Kidney epithelial cell (primary cell): ENCODE results near the gene SPTBN1. TPM values are rescaled to one million over a fixed set of nuclear protein-coding genes. Genes with fewer than 3 reads are reported as not detected.

Experiments
- DNase-seq: peaks from one replicate; pipeline ENCODE4 v3.0.0-alpha.2; 2010; ENCODE audit warnings: low read depth
- H3K27me3 ChIP-seq: 2 replicates; pipeline ENCODE4 v1.6.0; 2011; ENCODE audit warnings: low read length; ENCODE audit not compliant: control insufficient read depth, insufficient read depth
- H3K36me3 ChIP-seq: 2 replicates; pipeline ENCODE4 v1.5.1; 2011; ENCODE audit warnings: low read length; ENCODE audit not compliant: control insufficient read depth, insufficient read depth
- H3K4me3 ChIP-seq: 2 replicates; pipeline ENCODE4 v1.5.1; 2011; ENCODE audit warnings: low read depth, mild to moderate bottlenecking, control low read depth, low read length
- CTCF ChIP-seq: IDR thresholded peaks from 2 replicates; pipeline ENCODE4 v1.5.1; 2011; ENCODE audit warnings: mild to moderate bottlenecking, moderate library complexity, low read length, control low read depth, inconsistent platforms; ENCODE audit not compliant: insufficient read depth, poor library complexity, severe bottlenecking
- total RNA-seq: library from RNA; depleted of rRNA; stranded (reverse); fragments of >200 nt; gene quantifications from 2 replicates; pipeline ENCODE4 v1.2.3, GENCODE V29; 2015

SPTBN1 gene
- total RNA-seq, 1 donor from 2014 or later: 492 TPM

DNA sequence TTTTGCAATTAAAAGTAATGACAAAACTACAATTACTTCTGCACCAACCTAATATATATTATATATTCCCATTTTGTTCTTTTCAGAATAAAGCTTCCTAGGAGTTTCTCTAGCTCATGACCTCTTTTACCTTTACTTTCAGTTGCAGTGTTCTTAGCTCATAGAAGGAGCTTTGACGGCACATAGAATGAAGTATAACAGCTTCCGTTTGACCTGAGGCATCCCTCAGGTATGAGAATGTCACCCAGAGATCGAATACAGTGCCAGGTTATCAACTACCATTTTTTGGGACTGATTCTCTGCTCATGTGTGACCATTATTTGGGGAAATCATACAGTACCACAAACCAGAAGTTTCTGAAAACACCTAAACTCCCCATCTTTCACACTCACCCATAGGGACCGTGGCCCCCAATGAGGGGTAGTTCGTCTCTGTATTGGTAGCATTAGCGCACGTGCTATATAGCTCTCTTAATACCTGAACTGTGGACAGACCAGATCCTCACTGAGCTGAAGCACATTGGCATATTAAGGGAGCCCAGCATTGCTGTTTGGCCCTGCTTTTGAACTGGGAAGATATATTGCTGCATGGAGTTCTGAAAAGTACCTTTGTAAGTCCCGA lies 123.0 kb downstream of the SPTBN1 start:
- no peak for DNase-seq
- Histone ChIP-seq H3K27me3 (no peaks in the 10 kb centered on the region), H3K36me3 (no peaks in the 10 kb centered on the region), H3K4me3 (no peak overlapping the region)
- no peak for TF ChIP-seq CTCF

DNA sequence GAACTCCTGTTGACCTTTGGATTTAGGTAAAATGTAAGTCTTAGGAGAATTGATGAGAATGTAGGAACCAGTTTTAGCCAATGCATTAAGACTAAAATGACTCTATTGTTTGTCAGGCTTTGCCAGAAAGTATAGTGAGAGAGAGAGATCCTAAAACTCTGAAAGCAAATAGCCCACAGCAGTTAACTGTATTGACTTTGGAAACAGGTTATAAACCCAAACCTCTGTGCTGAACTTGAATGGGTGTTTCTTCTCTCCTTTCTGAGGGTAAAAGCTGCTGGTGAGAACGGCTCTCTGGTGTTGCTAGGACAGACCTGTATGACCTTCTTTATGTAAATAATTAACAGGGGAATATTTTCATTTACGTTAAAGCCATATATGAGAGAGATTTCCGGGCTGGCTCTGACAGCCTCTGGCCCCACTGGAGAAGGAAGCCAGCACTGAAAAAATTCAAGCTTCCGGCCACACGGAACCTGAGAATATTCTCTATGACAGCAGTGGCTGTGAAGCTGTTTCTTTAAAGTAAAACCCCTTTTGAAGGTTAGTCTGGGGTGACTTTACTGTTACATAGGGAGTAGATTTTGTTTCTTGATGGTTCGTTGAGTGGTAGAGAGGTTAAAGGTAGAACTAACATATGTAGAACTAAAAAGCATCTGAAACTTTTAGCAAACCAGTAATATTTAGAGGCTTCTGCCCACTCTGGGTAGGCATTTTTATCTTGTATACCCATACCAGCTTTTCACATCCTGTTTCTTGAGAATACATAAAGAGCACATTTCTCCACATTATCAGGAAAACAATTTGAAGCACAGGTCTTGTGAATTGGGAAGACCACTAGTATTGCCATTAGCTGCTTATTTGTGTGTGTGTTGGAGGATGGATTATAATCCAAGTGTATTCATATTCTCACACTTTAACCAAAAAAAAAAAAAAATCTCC lies 123.8 kb downstream of the SPTBN1 start:
- TF ChIP-seq CTCF: no peak
- Histone ChIP-seq H3K27me3 (no peaks in the 10 kb centered on the region), H3K4me3 (no peak overlapping the region), H3K36me3 (no peaks in the 10 kb centered on the region)
- DNase-seq: no peak

GRCh38 chr2:54581326-54582039 lies 125.4 kb downstream of the SPTBN1 start:
- no peaks in the 10 kb centered on the region for H3K27me3 ChIP-seq
- DNase-seq: no peak
- H3K4me3 ChIP-seq: no peak overlapping the region
- no peak for TF ChIP-seq CTCF
- no peaks in the 10 kb centered on the region for H3K36me3 ChIP-seq

DNA sequence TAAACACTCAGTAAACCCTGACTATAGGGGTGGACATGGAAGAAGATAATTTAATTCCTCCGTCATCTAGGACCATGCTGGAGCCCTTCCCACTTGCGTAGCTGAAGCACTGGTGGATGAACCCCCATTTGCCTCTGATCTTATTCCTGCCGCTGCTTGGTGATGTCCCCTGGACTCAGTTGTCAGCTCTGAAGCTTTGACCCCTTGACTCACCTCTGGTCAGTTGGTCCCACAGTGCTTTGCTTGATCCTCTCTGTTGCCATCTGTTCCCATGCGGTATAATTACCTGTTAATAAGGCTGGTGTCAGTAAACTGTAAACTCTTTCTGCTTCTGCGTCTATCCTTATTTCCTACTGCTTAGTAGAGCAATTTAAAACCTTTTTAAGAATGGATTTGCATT lies 126.9 kb downstream of the SPTBN1 start:
- no peak for DNase-seq
- H3K27me3 ChIP-seq: no peaks in the 10 kb centered on the region
- H3K4me3 ChIP-seq: no peak overlapping the region
- H3K36me3 ChIP-seq: no peaks in the 10 kb centered on the region
- TF ChIP-seq CTCF: no peak

GRCh38 chr2:54584598-54584997 lies 128.5 kb downstream of the SPTBN1 start:
- Histone ChIP-seq H3K27me3 (no peaks in the 10 kb centered on the region), H3K4me3 (no peak overlapping the region), H3K36me3 (peaks cover 3% of the 10 kb centered on the region)
- no peak for DNase-seq
- no peak for TF ChIP-seq CTCF
